Measurements from ENCODE around the gene PDSS2. TPM values are rescaled to one million over a fixed set of nuclear protein-coding genes. Genes with fewer than 3 reads are reported as not detected.

PDSS2 gene
- total RNA-seq, 2 experiments from 2014 or later: 9.8 to 10.4 TPM

DNA sequence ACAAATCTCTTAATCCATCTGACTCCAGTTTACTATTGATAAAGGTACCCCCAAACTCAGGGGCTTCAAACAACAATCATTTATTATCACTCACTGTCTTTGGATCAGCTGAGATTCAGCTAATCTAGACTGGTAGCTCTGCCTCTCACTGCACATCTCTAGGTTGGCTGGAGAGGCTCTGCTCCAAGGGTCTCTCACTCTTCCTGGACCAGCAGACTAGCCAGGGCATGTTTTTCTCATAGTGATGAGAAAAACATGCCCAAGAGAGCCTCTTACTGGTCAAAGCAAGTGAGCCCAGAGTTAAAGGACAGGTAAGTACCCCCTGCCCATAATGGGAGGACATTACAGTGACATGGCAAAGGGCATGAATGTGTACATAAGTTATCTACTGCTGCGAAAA is 228.9 kb downstream of the PDSS2 start:
- intact Hi-C loops (cut with micrococcal nuclease): no loop called here
- Mint-ChIP-seq H3K27ac (no peak overlapping the region), H3K27me3 (no peaks in the 10 kb centered on the region), H3K4me1 (ENCODE audit: low read depth) (no peaks in the 10 kb centered on the region), H3K36me3 (peaks cover 6% of the 10 kb centered on the region), H3K9me3 (peaks cover under 1% of the 10 kb centered on the region), H3K4me3 (no peak overlapping the region)
- CTCF ChIA-PET: no interaction called here
- no peak for DNase-seq
- POLR2A ChIA-PET: no interaction called here

DNA sequence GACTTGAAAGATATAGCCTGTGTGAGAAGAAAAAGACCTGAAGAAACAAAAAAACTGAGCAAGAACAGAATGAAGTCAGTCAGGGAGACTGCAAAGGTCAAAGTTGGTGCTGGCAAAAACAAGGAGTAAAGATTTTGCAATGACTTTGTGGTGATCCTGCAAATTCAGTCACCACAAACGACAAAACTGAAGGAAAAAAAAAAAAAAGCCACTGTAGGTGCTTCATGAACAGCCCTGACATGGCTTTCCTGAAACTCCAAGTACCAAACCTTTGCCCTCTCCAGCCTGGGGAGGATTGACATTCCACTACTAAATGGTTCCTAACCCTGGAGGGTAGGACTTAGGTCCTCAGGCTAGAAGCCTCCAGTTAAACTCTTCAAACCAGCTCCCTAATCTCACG is 229.3 kb downstream of the PDSS2 start:
- Mint-ChIP-seq H3K27ac (no peak overlapping the region), H3K36me3 (peaks cover 5% of the 10 kb centered on the region), H3K9me3 (no peaks in the 10 kb centered on the region), H3K4me1 (ENCODE audit: low read depth) (no peaks in the 10 kb centered on the region), H3K27me3 (no peaks in the 10 kb centered on the region), H3K4me3 (no peak overlapping the region)
- no peak for DNase-seq
- intact Hi-C loops (cut with micrococcal nuclease): no loop called here
- POLR2A ChIA-PET: no interaction called here
- CTCF ChIA-PET: no interaction called here

DNA sequence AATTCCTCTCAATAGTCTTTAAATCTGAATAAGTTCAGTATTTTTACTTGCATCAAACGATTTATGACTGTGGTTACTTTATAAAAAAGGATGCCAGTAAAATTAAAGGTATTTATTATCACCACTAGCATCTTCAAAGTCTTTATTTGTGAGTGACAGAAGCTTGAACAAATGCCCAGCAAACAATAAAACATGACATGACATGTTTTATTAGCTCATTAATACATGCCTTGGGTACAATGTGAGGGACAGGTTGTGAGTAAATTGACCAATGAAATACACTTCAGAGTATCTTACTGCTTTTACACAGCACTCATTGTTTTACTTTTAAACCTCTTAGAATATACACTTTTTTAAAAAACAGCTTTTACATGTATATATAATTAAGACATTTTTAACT is 230.6 kb downstream of the PDSS2 start:
- intact Hi-C loops (cut with micrococcal nuclease): no loop called here
- Mint-ChIP-seq H3K4me1 (ENCODE audit: low read depth) (no peaks in the 10 kb centered on the region), H3K4me3 (no peak overlapping the region), H3K9me3 (no peaks in the 10 kb centered on the region), H3K27me3 (no peaks in the 10 kb centered on the region), H3K27ac (no peak overlapping the region), H3K36me3 (peaks cover 5% of the 10 kb centered on the region)
- DNase-seq: no peak
- POLR2A ChIA-PET: no interaction called here
- CTCF ChIA-PET: no interaction called here

DNA sequence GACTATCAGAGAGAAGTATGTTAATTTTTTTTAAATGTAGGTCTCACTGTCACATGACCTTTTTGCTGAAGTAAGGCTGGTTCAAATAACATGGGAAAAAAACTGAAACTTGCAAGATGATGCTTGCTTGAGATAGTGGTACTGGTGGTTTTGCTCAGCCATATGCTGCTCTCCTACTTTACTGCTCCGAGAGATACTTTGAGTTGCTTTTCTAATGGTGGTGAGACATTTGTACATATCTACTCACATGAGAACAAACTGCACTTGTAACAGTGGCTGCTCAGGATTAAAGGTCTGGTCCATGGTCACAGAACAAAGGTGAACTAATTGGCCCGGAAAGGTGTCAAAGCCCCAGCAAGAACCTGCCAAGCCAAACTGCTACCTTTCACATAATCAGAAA is 237.8 kb downstream of the PDSS2 start:
- no peak overlapping the region for H3K4me3 Mint-ChIP-seq
- H3K27ac Mint-ChIP-seq: no peak overlapping the region
- no peaks in the 10 kb centered on the region for H3K36me3 Mint-ChIP-seq
- H3K9me3 Mint-ChIP-seq: no peaks in the 10 kb centered on the region
- H3K27me3 Mint-ChIP-seq: no peaks in the 10 kb centered on the region
- no peaks in the 10 kb centered on the region for H3K4me1 Mint-ChIP-seq (ENCODE audit: low read depth)
- intact Hi-C loops (cut with micrococcal nuclease): no loop called here
- ChIA-PET POLR2A (no interaction called here), CTCF (no interaction called here)
- DNase-seq: no peak

DNA sequence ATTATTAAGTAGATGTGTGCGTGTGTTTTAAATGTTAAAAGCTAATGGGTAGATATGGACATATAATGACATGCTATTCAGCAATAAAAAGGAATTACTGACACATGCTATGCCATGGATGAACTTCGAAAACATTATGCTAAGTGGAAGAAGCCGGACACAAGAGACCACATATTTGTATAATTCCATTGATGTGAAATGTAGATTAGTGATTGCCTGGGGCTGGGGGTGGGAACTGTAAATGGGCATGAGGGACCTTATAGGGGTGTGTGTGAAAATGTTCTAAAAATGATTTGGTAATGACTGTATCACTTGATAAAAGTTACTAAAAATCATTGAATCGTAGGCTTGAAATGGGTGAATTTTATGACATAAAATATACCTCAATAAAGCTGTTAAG is 239.5 kb downstream of the PDSS2 start:
- no peak for DNase-seq
- no peak overlapping the region for H3K4me3 Mint-ChIP-seq
- no peak overlapping the region for H3K27ac Mint-ChIP-seq
- ChIA-PET POLR2A (no interaction called here), CTCF (no interaction called here)
- H3K27me3 Mint-ChIP-seq: no peaks in the 10 kb centered on the region
- H3K36me3 Mint-ChIP-seq: no peaks in the 10 kb centered on the region
- H3K9me3 Mint-ChIP-seq: no peaks in the 10 kb centered on the region
- intact Hi-C loops (cut with micrococcal nuclease): no loop called here
- no peaks in the 10 kb centered on the region for H3K4me1 Mint-ChIP-seq (ENCODE audit: low read depth)

DNA sequence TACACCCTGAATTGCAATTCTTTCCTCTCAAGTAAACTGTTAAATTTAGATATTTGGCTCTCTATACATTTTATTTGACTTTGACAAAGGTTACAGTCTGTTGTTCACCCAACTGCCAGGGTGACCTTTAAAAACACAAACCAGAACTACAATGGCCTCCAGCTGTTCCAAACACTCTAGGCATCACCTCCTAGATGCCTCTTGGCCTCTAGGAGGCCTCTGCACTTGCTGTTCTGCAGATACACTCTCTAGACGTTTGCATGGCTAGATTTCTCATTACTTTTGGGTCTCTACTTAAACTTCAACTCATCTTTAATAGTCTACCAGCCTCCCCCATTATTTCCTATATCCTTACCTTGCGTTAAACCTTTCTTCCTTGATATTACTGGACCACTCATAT is 241.2 kb downstream of the PDSS2 start:
- ChIA-PET POLR2A (no interaction called here), CTCF (no interaction called here)
- no peaks in the 10 kb centered on the region for H3K4me1 Mint-ChIP-seq (ENCODE audit: low read depth)
- H3K4me3 Mint-ChIP-seq: no peak overlapping the region
- no peak overlapping the region for H3K27ac Mint-ChIP-seq
- no peak for DNase-seq
- no peaks in the 10 kb centered on the region for H3K36me3 Mint-ChIP-seq
- no peaks in the 10 kb centered on the region for H3K9me3 Mint-ChIP-seq
- H3K27me3 Mint-ChIP-seq: no peaks in the 10 kb centered on the region
- intact Hi-C loops (cut with micrococcal nuclease): no loop called here

DNA sequence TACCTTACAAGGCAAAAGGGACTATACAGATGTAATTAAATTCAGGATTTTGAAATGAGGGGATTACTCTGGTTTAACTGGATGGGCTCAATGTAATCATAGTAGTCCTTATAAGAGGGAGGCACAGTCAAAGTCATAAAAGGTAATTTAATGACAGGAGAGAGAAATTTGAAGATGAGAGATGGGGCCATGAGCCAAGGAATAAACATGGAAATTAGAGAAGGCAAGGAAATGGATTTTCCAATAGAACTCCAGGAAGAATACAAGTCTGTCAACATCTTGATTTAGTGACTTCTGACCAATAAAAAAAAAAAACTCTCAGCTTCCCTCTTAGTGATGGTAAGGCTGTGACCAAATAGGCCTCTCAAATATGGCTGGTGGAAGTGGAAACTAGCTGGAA is 242.1 kb downstream of the PDSS2 start:
- H3K4me3 Mint-ChIP-seq: no peak overlapping the region
- H3K36me3 Mint-ChIP-seq: no peaks in the 10 kb centered on the region
- no peaks in the 10 kb centered on the region for H3K27me3 Mint-ChIP-seq
- ChIA-PET POLR2A (no interaction called here), CTCF (no interaction called here)
- intact Hi-C loops (cut with micrococcal nuclease): no loop called here
- no peak overlapping the region for H3K27ac Mint-ChIP-seq
- no peak for DNase-seq
- no peaks in the 10 kb centered on the region for H3K9me3 Mint-ChIP-seq
- H3K4me1 Mint-ChIP-seq (ENCODE audit: low read depth): no peaks in the 10 kb centered on the region

DNA sequence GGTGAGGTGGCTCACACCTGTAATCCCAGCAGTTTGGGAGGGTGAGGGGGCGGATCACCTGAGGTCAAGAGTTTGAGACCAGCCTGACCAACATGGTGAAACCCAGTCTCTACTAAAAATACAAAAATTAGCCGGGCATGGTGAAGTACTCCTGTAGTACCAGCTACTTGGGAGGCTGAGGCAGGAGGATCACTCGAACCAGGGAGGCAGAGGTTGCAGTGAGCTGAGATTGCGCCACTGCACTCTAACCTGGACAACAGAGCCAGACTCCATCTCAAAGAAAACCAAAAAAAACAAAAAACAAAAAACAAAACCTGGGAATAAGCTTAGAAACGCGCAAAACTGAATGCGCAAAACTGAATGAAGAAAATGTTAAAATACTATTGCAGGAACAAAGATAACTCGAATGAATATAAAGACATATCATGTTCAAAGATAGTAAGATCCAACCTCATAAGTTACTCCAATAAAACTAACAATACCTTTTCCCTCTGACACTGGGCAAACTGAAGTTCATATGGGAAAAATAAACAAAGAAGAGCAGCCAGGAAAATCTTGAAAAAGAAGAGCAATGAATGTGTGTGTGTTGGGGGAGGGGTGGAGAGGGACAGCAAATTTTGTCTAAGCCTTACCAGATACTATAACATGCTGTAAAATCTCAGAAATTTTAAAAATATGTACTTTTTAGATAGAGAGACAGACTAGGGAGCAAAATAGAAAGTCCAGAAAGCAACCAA is 243.0 kb downstream of the PDSS2 start:
- Mint-ChIP-seq H3K27ac (no peak overlapping the region), H3K36me3 (no peaks in the 10 kb centered on the region), H3K4me3 (no peak overlapping the region), H3K9me3 (no peaks in the 10 kb centered on the region), H3K4me1 (ENCODE audit: low read depth) (peaks cover 5% of the 10 kb centered on the region), H3K27me3 (no peaks in the 10 kb centered on the region)
- intact Hi-C loops (cut with micrococcal nuclease): no loop called here
- ChIA-PET CTCF (no interaction called here), POLR2A (no interaction called here)
- no peak for DNase-seq

DNA sequence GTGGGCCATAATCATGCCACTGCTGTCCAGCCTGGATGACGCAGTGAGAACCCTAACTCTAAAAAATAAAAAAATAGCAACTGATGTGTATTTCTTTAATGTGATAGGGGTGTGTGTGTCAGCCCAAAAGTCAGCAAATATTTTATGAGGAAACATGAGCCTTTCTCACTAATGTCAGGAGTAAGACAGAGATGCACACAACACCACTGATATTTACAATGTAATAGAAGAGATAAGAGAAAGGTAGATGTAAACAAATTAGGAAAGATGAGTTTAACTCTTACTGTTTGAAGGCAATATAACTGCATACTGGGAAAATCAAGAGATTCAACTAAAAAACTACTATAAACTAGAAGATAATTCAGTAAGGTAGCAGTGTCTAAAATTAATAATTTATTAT is 244.0 kb downstream of the PDSS2 start:
- Mint-ChIP-seq H3K4me3 (no peak overlapping the region), H3K9me3 (no peaks in the 10 kb centered on the region), H3K4me1 (ENCODE audit: low read depth) (peaks cover 5% of the 10 kb centered on the region), H3K27me3 (no peaks in the 10 kb centered on the region), H3K36me3 (no peaks in the 10 kb centered on the region), H3K27ac (no peak overlapping the region)
- CTCF ChIA-PET: no interaction called here
- intact Hi-C loops (cut with micrococcal nuclease): no loop called here
- POLR2A ChIA-PET: no interaction called here
- no peak for DNase-seq

DNA sequence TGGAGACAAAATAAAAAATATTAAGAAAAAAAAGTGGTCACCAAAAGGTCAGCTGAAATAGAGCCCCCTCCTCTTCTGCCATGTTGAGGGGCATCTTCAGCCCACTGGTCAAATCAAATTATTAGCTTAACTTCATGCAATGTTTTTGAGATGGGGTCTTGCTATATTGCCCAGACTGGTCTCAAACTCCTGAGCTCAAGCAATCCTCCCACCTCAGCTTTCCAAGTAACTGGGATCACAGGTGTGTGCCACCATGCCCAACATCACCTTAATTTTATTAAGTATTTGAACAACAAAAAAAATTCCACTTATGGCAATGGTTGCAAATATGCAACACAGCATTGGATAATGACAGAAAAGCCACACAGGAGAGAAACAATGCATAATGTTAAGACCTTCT is 244.7 kb downstream of the PDSS2 start:
- Mint-ChIP-seq H3K36me3 (no peaks in the 10 kb centered on the region), H3K9me3 (no peaks in the 10 kb centered on the region), H3K27ac (no peak overlapping the region), H3K27me3 (no peaks in the 10 kb centered on the region), H3K4me1 (ENCODE audit: low read depth) (peaks cover 5% of the 10 kb centered on the region), H3K4me3 (no peak overlapping the region)
- no peak for DNase-seq
- intact Hi-C loops (cut with micrococcal nuclease): no loop called here
- ChIA-PET POLR2A (no interaction called here), CTCF (no interaction called here)

DNA sequence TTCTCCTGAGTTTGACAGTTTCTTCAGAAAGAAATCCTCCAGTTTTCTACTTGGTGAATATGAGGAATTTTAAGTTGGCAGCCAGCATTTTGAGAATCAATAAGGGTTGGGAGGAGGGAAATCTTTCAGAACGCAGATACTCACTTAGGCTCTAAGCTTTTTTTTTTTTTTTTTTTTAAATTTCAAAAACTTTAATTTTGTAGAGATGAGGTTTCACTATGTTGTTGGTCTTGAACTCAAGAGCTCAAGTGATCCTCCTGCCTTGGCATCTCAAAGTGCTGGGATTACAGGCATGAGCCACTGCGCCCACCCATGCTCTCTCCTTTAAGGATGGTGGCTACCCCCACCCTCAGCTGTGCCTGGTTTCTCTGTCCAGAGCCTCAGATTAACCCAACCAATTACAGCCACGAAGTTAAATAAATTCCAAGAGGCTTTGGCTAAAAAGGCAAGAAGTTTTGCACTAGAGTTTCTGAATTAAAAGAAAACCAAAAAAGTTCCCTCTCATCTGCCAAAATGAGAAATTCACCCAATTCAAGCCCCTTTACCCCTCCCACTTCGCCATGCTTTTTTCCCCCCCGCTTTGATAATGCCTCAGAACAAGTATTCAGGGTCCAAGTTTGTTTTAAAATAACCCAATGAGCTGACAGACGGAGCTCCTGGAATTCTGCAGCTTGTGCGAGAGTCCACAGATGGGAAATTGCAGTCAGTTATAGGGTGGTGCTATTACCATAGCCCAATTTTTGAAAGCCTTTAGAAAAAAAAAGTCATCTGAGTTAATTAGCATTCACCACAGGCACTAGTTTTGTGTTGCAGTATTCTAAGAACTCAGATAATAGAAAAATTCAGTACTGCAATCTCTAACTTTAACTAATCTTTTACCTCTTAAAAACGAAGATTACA is 249.7 kb downstream of the PDSS2 start:
- Mint-ChIP-seq H3K27me3 (no peaks in the 10 kb centered on the region), H3K36me3 (peaks cover 13% of the 10 kb centered on the region), H3K9me3 (no peaks in the 10 kb centered on the region), H3K4me1 (ENCODE audit: low read depth) (peaks cover 5% of the 10 kb centered on the region), H3K27ac (no peak overlapping the region), H3K4me3 (no peak overlapping the region)
- intact Hi-C loops (cut with micrococcal nuclease): no loop called here
- CTCF ChIA-PET: interaction anchor here (0.6 kb wide), 1 partner anchor 11 kb away, joined by 3 read pairs; no protein-coding TSS in a partner anchor
- DNase-seq: no peak
- POLR2A ChIA-PET: no interaction called here

DNA sequence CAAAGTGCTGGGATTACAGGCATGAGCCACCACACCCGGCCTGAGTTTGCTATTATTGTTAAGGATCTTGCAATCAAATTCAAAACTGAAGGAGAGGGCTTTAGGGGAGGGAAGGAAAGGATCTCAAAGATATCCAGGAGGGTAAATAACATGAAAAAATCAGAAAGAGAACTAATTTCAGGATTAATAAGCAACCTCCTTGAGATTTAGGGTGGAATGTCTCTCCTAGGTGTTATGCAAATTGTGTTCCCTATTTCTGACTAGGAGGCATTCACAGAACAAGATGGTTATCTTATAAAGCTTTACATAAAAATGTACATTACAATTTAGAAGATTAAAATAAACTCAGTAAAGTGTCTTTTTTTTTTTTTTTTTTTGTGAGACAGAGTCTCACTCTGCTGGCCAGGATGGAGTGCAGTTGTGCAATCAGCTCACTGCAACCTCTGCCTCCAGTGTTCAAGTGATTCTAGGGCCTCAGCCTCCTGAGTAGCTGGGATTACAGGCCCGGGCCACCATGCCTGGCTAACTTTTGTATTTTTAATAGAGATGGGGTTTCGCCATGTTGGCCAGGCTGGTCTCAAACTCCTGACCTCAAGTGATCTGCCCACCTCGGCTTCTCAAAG is 252.0 kb downstream of the PDSS2 start:
- Mint-ChIP-seq H3K27ac (no peak overlapping the region), H3K4me1 (ENCODE audit: low read depth) (peaks cover 5% of the 10 kb centered on the region), H3K36me3 (peaks cover 21% of the 10 kb centered on the region), H3K27me3 (no peaks in the 10 kb centered on the region), H3K9me3 (peaks cover 4% of the 10 kb centered on the region), H3K4me3 (no peak overlapping the region)
- DNase-seq: no peak
- POLR2A ChIA-PET: no interaction called here
- CTCF ChIA-PET: no interaction called here
- intact Hi-C loops (cut with micrococcal nuclease): no loop called here

Data from activated CD4-positive, alpha-beta memory T cell treated with anti-CD3 and anti-CD28 coated beads for 36 hours (primary cell).